HepG2 (cell line): ENCODE measurements around the gene CNN3.

ENCODE experiments used
- CTCF ChIP-seq: sonication (generic); formaldehyde crosslinking; IDR thresholded peaks from 2 replicates; pipeline ENCODE4 v1.5.0; 2020; ENCODE audit warnings: mild to moderate bottlenecking, missing genetic modification reagents, moderate library complexity
- ESRRA ChIP-seq: sonication (generic); formaldehyde crosslinking; IDR thresholded peaks from 2 replicates; pipeline ENCODE4 v1.5.1; 2020; ENCODE audit warnings: mild to moderate bottlenecking, low read depth, missing genetic modification reagents
- JUND ChIP-seq: sonication (generic); formaldehyde crosslinking; IDR thresholded peaks from 2 replicates; pipeline ENCODE4 v1.8.0; 2022; ENCODE audit warnings: mild to moderate bottlenecking, missing genetic modification reagents
- MXI1 ChIP-seq: IDR thresholded peaks from 3 replicates; pipeline ENCODE4 v1.6.1; 2012; ENCODE audit warnings: low read depth, low read length, inconsistent platforms, borderline replicate concordance
- SRF ChIP-seq: IDR thresholded peaks from 2 replicates; pipeline ENCODE4 v1.6.1; 2011; ENCODE audit warnings: mild to moderate bottlenecking, low read depth, low read length, moderate library complexity
- TAF15 ChIP-seq: fragments of 200-400 bp; formaldehyde crosslinking; IDR thresholded peaks from one replicate; pipeline ENCODE4 v1.6.1; 2018; ENCODE audit warnings: mild to moderate bottlenecking, low read depth, low read length; ENCODE audit not compliant: poor library complexity, severe bottlenecking
- ZBTB43 ChIP-seq: sonication (generic); formaldehyde crosslinking; conservative IDR thresholded peaks from 2 replicates; pipeline ENCODE4 v1.4.0; 2020; ENCODE audit warnings: missing genetic modification reagents
- ZFP91 ChIP-seq: sonication (generic); formaldehyde crosslinking; IDR thresholded peaks from 2 replicates; pipeline ENCODE4 v1.9.0; 2022; ENCODE audit warnings: missing genetic modification reagents, mild to moderate bottlenecking, borderline replicate concordance
- ZGPAT ChIP-seq: IDR thresholded peaks from 2 replicates; pipeline ENCODE4 v1.6.1; 2016; ENCODE audit warnings: mild to moderate bottlenecking
- ZNF530 ChIP-seq: sonication (generic); formaldehyde crosslinking; IDR thresholded peaks from 2 replicates; pipeline ENCODE4 v1.5.0; 2020; ENCODE audit warnings: low read depth, mild to moderate bottlenecking, missing genetic modification reagents
- TF ChIP-seq, protein P1 (sequence below): sonication (generic); formaldehyde crosslinking; IDR thresholded peaks from 2 replicates; pipeline ENCODE4 v1.4.0; 2020; ENCODE audit warnings: mild to moderate bottlenecking, missing genetic modification reagents

DNA sequence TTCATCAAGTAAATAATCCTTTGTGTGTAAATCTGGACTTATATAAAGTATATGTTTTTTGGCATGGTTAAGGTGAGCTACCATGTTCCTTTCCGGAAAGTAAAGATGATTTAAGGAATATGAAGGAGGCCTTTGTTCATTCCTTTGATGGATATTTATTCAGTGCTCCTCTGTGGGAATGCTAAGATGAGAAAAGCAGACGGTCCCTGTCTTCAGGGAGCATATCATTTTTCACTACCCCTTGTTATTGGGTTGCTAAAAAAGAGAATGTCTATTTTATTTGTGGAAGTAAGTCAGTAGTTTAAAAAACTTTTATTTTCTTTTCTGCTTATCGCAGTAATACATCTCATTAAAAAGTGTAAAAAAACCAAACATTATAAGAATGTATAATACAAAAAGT is 35.1 kb upstream of the CNN3 start:
- TF ChIP-seq MXI1, result no peak
- no peak for TF ChIP-seq JUND (CRISPR knock-in tag)
- no peak for TF ChIP-seq ZNF530 (CRISPR knock-in tag)
- no peak for TF ChIP-seq ZGPAT (CRISPR knock-in tag)
- TF ChIP-seq ZFP91 (CRISPR knock-in tag), result no peak
- TF ChIP-seq CTCF (CRISPR knock-in tag), result no peak
- no peak for TF ChIP-seq SRF
- TF ChIP-seq ESRRA, result no peak
- no peak for TF ChIP-seq ZBTB43
- TF ChIP-seq, protein P1, sequence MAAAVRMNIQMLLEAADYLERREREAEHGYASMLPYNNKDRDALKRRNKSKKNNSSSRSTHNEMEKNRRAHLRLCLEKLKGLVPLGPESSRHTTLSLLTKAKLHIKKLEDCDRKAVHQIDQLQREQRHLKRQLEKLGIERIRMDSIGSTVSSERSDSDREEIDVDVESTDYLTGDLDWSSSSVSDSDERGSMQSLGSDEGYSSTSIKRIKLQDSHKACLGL, result no peak
- TF ChIP-seq TAF15, result no peak
